NCI-H748 treated with DMSO at 0.1 percent for 48 hours (cell line): ENCODE results near the gene CARD14.

Experiments used
- DNase-seq: peaks from one replicate; lab custom pipeline; 2025; lab: John Stamatoyannopoulos, UW

CARD14 gene

DNA sequence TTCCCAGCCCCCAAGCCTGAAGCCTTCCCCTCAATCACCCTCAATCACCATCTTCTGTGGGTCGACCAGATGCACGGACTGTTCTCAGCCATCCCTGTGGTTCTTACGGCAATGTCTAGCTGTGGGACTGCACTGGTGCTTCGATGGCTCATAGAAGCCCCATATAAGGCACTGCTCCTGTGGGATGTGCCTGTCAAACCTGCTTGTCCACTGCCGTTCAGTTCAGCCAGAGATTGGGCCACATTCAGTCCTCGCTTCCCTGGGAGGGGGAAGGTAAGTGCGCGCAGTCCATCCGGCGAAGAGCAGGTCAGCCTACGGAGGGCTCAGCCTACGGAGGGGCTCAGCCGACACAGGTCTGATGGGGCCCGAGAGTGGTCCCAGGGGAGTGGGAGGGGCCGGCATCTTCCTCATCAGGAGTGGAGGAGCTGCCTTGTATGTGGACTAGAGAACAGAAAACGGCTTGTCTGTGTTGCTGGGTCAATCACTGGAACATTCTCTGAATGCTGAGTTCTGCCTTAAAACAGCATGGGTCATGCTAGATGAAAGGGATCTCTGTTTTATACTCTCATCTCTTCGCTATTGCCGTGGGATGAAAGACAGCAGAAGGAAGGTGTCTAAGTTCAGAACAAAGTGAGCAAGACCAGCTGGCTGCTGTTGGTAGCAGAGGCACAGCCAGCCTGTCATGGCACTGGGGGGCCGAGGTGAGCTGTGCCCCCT lies at the start of gene CARD14:
Gene CARD14 (plus strand): TSS at position 247 of the 717 bp plus-strand sequence. CDS start 11,409 bp downstream, outside the sequence.
- no peak for DNase-seq

GRCh38 chr17:80122026-80122575 lies 47.7 kb upstream of the CARD14 start:
- no peak for DNase-seq

DNA sequence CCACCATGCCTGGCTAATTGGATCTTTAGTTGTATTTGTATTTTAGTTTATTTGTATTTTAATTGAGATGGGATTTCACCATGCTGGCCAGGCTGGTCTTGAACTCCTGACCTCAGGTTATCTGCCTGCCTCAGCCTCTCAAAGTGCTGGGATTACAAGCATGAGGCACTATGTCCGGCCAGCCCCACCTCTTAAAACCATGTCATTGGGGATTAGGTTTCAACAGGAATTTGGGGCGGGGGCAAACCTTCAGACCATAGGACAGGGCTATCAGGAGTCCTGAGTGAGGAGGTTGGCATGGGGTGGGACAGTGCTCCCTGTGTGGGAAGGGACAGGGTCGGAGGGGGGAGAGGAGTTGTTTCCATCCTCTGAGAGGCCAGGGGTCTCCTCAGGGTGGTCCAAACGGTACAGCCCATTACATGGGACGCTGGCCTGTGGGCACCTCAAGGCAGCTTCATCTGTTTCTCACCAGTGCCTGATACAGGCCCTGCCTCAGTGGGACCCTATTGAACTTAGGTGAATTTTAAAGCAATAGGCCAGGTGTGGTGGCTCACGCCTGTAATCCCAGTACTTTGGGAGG lies 46.8 kb upstream of the CARD14 start:
- no peak for DNase-seq

GRCh38 chr17:80123791-80124190 lies 46.0 kb upstream of the CARD14 start:
- DNase-seq: no peak

DNA sequence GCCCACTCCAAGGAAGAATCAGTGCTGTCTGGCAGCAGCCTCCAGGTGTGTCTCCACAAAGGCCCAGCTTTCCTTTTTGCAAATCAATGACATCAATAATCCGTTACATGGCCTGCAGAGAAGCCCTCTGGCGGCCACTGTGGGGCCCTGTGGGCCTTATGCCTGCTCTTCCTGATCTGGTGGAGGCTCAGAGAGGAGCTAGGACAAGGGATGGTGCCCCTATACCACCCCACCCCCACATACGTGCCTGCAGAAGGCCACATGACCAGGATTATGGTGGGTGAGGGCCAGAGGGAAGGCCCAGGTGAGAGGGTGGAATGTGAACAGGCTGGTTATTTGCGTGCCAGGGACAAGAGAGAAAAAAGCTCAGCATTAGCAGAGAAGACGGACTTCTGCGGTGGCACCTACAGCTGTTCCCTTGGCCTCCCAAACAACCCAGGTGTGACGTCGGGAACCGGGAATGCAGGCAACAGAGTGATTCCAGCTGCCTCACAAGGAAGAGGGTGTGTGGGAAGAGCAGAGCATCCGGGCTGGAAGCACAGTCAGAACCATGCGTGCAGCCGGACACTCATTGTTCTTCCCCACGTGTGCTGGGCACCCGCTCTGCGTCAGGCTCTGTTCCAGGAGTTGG lies 45.4 kb upstream of the CARD14 start:
- no peak for DNase-seq

GRCh38 chr17:80125656-80126448 lies 44.0 kb upstream of the CARD14 start:
- DNase-seq: no peak

GRCh38 chr17:80126449-80126715 lies 43.4 kb upstream of the CARD14 start:
- DNase-seq: no peak

- no peak for DNase-seq
Measured at GRCh38 chr17:80129006-80129565, 40.7 kb upstream of the CARD14 start.

DNA sequence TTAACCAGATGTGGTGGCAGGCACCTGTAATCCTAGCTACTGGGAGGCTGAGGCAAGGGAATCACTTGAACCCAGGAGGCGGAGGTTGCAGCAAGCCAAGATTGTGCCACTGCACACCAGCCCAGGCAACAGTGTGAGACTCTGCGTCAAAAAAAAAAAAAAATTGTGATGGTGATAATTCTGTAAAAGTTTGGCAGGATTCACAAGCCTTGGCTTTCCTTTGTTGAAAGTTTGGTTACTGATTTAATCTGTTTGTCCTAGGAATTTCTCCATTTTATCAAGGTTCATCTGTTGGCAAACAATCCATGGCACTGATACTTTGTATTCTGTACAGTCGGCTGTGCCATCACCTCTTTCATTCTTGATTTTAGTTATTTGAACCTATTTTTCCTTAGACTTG lies 38.8 kb upstream of the CARD14 start:
- no peak for DNase-seq

- DNase-seq: no peak
Measured at GRCh38 chr17:80132906-80133625, 36.8 kb upstream of the CARD14 start.

- no peak for DNase-seq
Measured at GRCh38 chr17:80133626-80133970, 36.2 kb upstream of the CARD14 start.

DNA sequence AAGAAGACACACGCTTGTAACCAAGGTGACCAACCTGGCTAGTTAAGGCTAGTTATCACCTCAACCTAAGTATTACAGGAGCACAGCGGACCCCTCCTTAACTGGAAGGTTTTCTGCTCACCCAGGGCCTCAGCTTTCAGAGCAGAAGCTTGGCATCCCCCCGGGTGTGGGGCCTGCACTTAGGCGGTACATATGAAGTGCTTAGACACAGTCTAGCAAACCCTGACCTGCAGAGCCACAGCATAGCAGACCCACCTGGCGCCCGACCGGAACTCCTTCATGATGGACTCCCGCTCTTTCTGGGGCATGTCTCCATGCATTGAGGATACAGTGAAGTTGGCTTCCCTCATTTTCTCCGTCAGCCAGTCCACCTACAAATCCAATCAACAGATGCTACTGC lies 32.7 kb upstream of the CARD14 start:
- no peak for DNase-seq

- no peak for DNase-seq
Measured at GRCh38 chr17:80138856-80139426, 30.9 kb upstream of the CARD14 start.

DNA sequence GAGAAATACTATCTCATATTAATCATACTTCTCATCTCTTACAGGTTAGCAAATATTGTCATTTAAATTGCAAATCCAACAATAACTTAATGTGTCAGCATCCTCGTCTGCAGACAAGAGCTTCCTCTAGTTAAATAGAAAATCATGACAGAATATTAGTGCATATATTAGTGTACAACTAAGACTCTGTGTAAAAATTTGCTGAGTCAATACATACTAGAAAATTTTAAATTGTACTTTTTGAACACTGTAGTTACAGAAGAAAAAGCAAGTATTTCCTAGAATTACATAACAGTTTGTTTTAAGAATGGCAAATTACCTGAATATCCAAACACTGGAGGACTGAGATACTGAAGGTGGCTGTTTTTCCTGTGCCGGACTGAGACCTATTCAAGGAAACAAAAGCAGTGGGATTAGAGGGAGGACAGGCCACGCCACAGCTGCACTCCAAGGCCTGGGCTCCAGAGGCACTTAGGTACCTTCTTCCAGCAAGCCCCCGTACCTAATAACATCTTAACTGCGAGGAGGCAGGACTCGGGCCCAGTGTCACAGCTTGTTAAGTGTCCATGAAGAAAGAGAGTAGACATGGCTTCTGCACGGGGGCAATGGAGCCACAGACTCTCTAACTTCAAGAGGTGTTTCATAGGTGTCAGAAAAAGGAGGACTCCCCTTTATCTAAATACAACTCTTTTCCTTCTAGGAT lies 28.2 kb upstream of the CARD14 start:
- DNase-seq: no peak

- DNase-seq: no peak
Measured at GRCh38 chr17:80142929-80143328, 26.9 kb upstream of the CARD14 start.

GRCh38 chr17:80145076-80146075 lies 24.5 kb upstream of the CARD14 start:
- no peak for DNase-seq

DNA sequence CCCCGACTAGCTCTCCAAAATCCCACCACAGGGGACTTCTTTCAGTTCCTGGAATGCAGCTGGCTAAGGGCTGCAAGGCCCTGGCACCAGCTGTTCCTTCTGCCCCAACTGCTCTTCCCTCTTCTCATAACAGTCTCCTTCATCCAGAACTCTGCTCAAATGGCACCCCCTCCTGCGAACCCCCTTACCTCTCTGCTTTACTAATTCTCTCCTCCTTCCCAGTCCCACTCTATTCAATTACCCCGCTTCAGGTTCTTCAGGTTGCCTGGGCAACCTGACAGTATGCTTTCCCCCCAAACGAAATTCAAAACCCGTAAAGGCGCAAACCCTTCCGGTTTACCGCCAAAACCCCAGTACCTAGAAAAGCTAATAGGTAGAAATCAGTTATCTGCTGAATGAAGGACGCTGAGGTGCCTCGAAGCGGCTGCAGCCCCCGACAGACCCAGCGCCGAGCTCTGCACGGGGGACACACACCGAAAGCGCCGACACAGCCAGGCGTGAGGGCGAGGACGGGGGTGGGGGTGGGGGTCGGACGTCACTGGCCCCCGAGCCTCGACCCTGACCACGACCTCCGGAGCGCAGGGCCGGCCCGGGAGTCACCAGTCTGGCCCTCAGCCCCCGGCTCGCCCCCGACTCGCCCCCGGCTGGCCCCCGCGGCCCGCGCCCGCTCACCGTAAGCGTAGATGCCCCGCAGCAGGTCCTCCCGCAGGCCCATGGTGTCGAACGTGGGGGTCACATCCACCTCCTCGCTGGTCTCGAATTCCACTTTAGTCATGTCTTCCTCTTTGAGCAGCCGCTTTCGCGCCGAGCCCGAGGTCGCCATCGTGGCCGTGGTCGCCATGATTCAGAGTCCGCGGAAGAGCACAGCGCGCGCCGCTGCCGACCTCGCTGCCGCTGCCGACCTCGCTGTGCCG lies 23.5 kb upstream of the CARD14 start:
- no peak for DNase-seq
